ENCODE results near the gene NLK.
"Not testable (repeated sequence)": the region's sequence is repeated elsewhere in the genome, so short reads cannot be mapped to it uniquely, and the experiment has no call there.

The NLK gene

DNA sequence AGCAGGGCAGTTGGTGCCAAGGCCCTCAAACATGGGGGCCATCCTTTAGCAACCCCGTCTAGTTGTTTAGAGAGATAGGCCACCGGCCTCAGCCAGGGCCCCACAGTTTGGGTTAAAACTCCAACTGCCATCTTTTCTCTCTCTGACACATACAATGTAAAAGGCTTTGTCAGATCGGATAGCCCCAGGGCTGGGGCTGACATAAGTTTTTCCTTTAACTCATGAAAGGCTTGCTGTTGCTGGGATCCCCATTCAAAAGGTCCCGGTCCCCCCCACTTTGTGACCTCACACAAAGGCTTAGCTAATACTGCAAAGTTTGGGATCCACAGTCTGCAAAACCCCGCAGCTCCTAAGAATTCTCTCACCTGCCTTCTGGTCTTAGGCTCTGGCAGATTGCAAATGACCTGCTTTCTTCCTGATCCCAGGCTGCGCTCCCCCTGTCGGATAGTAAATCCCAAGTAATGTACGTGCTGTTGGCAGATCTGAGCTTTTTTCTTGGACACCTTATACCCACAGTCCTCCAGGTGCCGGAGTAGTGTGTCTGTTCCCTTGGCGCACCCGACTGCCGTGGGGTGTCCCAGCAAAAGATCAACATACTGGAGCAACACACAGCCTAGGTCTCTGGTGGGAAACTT lies 192.7 kb downstream of the NLK start:
- not testable (repeated sequence) for DNase-seq

DNA sequence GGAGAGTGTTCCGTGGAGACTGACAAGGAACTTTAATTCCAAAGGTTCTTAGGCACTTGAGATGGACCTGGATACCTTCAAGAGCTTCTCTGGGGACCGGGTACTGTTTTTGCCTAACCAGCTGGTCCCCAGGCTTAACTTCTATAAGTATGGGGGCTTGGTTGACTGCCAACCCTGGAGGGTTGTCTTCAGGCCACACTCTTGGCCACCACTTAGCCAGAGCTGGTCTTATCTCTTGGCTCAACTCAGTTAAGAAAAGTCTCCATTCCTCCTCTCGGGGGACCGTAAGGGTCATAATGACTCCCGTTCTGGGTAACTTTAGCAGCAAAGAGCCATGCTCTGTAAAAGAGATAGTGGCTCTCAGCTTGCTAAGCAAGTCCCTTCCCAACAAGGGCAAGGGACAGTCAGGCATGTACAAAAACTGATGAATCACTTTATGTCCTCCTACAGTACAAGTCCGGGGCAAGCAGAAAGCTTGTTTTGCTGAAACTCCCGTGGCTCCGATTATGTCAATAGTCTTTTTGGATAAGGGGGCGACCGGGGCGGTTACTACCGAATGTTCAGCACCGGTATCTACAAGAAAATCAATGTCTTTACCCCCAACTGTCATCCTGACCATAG lies 193.7 kb downstream of the NLK start:
- DNase-seq: not testable (repeated sequence)

GRCh38 chr17:28238547-28239270 lies 196.2 kb downstream of the NLK start:
- DNase-seq: not testable (repeated sequence)

DNA sequence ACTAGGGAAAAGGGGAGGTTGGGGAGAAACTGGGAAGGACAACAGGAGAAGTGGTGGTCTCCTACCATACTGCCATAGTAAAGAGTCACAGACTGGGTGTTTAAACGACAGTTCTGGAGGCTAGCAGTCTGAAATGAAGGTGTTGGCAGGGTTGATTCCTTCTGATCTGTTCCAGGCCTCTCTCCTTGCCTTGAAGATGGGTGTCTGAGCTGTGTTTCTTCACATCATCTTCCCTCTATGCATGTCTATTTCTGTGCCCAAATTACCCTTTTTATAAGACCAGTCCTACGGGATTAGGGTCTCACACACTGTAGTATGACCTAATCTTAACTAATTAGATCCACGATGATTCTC lies 196.8 kb downstream of the NLK start:
- no peak for DNase-seq

DNA sequence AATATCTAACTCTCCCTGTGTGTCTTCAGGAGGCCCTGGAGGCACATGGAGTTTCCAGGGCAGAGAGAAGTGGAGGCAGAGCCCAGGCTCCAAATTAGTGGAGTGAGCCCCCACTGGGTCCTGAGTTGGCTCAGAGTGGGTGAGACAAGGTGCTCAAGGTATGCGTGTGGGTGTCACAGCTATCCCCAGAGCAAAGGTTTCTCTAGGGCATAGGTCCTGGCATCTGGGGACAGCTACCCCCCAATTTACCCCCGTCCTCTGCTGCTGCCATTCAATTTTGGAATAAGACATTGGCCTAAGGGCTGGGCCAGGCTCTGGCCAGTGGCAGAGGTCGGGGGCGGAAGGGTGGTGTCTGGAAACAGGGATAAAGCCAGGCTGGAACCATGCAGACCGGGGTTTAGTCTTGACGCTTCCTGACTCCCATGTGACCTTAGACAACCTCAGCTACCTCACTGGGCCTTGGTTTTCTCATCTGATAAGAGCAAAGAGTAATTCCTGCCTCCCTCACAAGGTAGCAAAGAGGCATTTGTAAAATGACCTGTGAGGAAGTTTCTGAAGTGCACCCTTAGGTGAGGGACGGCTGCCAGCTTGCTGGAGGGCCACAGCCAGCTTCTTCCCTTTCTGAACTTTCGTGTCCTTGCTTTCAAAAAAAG lies 198.3 kb downstream of the NLK start:
- no peak for DNase-seq

GRCh38 chr17:28242791-28243190 lies 200.3 kb downstream of the NLK start:
- no peak for DNase-seq

DNA sequence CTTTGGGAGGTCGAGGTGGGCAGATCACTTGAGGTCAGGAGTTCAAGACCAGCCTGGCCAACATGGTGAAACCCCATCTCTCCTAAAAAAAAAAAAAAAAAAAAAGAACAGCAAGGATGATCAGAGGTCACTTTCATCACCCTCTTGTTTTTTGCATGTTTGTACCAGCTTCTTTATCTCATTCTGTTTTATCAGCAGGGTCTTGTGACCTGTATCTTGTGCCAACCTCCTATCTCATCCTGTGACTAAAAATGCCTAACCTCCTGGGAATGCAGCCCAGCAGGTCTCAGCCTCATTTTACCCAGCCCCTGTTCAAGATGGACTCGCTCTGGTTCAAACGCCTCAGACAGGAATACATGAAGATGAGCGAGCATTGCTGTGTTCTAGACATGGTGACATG lies 200.8 kb downstream of the NLK start:
- DNase-seq: not testable (repeated sequence)

DNA sequence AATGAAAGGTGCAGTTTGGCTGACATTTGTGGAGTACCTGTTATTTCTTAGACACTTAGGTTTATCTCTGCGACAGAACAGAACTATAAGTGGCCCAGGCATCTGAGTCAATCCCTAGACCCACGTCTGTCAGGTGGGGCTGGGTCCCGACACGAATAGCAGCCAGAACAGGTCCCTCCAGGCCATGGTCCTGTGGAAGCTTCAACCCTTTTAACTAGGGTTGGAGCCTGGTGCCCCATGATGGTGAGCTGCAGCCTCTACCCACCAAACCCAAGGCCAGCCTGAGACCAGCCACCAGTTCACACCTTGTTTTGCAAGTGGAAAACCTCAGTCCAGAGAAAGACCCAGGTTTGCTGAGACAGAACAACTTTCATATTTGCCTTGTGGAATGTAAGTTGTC lies 202.0 kb downstream of the NLK start:
- DNase-seq: no peak

Data from effector CD4-positive, alpha-beta T cell (primary cell).